ENCODE results near the gene HOMER1.
A peak's percentile ranks its signal among the peaks of the same experiment; 100 is the strongest.

HOMER1 gene

DNA sequence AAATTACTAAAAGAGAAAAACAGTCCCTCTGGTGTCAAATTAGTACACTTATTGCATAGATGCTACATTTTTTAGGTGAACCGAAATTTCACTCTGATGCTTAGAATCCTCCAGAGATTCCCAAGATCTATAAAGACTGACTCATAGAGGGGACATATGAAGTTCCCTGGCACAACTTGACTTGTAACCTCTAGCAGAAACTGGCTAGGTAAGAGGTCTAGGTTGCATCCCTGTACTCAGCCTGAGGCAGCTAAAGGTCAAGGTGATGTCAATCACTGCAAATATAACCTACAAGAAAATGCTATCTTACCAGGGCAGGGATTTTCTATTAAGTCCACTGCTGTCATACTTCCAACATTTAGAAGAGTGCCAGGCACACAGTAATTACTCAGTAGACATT is 24.2 kb downstream of the HOMER1 start:
- DNase-seq (ENCODE audit: low read depth) = no peak

DNA sequence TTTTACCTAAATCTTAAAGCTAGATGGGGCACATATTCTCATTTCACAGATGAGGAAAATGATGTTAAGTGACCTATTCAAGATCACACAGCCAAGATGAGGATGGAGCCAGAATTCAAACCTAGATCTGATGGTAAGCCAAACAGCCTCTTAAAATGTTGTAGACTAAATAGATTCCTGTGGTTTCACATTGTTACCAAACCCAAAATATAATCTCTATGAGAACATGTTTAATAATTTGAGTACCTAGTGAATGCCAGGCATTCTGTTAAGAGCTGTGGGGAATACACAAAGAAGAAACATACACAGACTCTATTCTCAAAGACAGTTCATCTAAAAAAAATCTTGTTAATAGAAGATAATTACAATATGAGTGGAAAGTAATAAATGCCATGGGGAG is 25.2 kb downstream of the HOMER1 start:
- DNase-seq (ENCODE audit: low read depth) = no peak

DNA sequence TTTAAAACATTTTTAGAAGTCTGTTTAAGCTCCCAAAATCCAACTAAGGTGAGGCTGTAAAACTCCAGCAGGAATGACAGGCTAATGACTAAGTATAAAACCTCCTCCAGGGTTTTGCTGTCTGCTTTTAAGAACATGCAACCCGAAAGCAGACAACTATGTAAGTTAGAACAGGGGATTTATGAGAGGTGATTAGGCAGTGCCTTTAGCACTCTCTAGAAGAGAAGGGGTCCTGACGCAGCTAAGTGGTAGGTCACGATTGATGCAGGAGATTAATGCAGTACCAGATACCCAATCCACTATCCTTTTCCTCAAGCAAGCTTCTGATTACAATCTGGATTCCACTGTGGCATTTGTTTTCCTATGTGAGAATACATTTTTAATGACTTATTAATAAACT is 25.9 kb downstream of the HOMER1 start:
- no peak for DNase-seq (ENCODE audit: low read depth)

DNA sequence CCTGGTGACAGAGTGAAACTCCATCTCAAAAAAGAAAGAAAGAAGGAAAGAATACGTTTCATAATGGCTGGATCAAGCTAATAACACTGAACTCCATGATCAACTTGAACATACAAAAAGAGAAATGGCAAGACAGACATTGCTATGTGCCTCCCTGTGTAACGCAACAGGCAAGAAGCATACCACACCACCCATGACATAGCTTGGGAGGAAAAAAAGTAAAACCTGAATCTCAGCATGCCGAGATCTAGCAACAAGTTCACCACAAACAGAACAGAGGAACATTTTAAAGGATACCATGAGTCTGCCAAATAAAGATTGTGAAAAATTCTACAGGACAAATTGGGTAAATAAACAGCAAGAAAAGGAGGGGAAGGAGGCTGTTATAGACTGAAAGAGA is 26.7 kb downstream of the HOMER1 start:
- DNase-seq (ENCODE audit: low read depth) = no peak

DNA sequence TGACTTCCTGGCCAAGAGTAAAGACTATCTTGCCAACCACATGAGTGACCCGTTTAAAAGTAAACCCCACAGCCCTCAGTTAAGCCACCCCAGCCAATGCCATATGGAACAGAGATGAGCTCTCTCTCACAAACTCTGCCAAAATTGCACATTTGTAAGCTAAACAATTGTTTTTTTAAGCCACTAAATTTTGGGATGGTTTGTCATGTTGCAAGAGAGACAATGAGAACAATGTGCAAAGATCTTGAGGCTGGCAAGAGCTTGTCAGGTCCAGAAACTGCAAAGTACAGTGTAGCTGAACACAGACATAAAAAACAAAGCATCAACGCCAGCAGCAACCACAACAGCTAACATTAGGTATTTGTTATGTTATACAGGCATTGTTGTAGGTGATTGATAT is 27.8 kb downstream of the HOMER1 start:
- DNase-seq (ENCODE audit: low read depth) = no peak

DNA sequence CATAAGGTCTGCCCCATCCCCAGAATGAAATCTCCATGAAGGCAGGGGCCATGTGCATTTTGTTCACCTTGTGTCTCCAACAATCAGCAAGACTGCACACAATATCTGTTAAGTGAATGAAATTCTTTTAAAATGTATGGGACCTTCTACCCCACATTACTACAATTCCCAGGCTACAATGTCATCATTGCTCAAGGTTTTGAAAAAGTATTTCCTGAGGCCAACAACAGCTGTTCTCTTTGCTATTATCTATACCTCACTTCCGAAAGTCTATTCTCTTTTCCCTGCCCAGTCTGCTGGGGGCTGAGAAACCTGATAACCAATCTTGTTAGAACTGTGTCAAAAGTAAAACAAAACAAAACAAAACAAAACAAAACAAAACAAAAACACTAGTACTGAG is 29.2 kb downstream of the HOMER1 start:
- no peak for DNase-seq (ENCODE audit: low read depth)

DNA sequence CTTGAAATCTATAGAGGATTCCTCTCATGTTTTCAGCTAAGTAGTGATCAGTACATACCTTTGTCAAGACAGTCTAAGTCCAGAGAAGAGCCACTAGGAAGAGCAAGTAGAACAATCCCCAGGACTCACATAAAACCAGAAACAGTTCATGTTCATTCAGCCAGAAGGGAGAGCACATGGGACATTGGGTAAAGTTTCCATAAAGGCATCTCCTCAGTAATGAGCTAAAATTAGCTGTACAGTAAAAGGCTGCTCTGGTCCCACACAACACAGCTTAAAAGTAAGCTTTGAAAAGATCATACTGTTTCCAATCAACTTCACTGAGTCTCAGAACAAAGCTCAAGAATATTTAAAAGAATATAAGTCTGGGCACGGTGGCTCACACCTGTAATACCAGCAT is 32.4 kb downstream of the HOMER1 start:
- no peak for DNase-seq (ENCODE audit: low read depth)

DNA sequence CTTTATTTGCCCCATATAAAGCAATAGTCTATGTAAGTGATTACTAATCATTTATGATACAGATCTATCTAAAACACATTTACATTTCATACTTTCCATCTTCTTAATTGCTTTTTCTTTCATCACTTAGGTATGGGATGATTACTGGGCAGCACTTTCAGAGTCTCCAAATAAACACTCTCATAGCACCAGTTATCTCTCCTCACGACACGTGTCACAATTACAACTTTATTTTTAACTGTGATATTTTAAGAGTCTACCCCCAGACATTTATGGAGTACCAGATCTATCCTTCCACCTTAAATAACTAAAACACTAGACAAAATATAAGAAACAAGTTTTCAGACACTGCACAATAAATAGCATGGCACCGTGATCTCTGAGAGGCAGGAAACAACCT is 32.9 kb downstream of the HOMER1 start:
- DNase-seq (ENCODE audit: low read depth) = no peak

DNA sequence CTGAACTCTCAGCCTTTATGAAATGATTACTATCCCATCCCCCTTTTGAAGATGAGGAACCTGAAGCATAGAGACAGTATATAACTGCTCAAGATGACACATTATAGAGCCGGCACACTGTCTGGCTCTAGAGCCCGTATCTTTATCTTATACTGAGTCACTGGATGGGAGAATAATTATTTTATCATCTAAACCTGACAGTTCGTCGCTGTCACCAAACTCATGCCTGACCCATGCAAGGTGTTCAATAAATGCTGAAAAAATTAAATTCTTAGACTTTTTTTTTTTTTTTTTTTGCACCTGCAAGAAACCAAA is 38.8 kb downstream of the HOMER1 start:
- no peak for DNase-seq (ENCODE audit: low read depth)

DNA sequence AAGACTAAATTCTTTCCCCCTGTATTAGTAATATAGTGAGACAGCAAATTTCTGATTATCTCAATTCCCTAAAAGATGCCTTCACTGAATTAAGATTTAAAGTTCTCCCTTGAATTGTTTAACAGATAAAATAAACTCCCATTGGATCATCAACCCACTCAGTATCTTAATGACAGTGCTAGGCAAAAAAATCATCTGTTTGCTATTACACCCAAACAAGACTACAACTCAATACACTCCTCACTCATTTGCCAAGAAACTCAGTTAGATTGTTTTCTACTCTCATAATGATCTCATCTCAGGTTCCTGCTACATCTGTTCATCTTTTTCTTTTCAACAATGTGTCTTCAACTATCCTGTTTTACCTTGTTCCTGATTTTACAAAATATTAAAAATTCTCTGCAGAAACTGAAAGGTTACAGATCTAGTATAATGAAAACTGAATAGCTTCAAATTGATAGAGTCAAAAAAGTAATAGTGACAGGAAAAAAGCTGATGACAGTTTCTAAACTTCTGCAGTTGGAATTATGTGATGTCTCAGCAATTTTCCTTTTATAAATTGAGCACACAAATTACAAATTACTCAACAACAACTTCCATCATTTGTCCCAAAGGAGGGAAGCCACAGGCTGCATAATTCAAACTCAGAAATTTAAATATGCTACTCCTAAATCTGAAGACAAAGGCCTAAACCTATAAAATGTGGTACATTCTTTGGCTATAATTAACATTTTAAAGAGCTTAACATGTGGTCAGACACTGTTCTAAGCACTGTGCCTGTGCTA is 39.4 kb downstream of the HOMER1 start:
- no peak for DNase-seq (ENCODE audit: low read depth)

DNA sequence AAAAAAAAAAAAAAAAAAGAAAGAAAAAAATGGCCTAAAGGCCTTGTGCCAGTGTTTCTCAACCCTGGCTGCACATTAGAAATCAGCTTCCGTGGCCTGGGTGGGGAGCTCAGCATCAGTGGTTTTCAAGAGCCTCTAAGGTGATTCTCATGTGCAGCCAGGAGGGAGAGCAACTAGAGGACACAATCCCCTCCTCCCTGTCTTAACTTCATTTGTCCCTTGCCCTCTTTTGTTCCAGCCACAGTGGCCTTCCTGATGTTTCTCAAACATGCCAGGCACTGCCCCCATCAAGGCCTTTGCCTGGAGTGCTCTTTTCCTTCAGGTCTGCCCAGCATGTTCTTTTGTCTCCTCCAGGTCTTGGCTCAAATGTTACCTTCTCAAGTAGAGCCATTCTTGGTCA is 42.4 kb downstream of the HOMER1 start:
- DNase-seq (ENCODE audit: low read depth) = no peak

DNA sequence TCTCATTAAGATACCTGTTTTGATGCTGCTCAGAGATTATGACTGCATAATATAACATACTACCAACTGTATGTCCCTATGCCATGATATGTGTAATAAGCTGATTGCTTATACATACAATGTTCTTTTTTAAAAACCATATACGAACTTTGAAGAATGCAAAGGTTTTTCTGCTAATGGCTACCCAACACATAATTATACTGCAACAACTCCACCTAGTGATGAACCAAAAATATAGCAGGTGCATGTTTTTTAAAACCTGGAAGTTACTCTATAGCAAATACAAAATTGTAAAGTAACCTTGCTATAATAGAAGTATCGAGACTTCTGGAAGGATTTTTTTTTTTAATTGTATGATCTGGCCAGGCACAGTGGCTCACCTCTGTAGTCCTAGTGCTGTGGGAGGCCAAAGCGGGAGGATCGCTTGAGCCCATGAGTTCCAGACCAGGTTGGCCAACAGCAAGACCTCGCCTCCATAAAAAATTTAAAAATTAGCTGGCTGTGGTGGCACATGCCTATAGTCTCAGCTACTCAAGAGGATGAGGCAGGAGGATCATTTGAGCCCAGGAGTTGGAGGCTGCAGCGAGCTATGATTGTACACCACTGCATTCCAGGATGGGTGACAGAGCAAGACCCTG is 49.1 kb downstream of the HOMER1 start:
- DNase-seq (ENCODE audit: low read depth) = peak; percentile 15

DNA sequence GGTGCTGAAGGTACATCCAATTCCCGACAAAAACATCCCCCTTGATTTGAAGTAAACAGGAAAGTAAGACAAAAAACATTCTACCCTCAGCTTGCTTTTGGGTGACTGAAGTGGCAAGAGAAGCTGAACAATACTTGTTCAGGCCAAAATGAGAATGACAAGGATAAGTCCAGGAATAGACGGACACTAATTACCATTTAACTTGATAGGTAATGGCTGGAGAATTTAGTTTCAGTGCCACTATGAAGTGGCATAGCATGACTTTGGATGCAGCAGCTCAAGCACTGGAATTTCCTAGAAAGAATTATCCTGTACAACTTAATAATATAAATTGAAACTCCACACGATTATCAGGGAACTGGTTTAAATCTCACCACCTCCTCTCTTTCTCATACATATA is 49.7 kb downstream of the HOMER1 start:
- no peak for DNase-seq (ENCODE audit: low read depth)

DNA sequence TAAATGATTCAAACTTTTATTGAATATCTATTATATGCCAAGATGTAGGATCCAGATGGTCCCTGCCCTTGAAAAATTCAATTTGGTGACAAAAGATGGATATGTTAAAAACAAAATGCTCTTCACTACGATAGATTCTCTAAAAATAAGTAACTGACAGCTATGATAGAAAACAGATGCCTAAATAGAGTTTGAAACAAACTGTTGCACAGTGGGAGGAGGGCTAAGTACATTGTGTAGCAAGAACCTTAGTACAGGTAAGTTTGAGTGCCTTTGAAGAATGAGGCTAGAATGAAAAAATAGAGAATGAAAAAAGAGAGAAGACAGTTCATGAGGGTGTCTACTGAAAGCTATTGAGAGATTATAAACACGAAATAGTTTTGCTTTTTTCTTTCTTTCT is 54.3 kb downstream of the HOMER1 start:
- DNase-seq (ENCODE audit: low read depth) = no peak

DNA sequence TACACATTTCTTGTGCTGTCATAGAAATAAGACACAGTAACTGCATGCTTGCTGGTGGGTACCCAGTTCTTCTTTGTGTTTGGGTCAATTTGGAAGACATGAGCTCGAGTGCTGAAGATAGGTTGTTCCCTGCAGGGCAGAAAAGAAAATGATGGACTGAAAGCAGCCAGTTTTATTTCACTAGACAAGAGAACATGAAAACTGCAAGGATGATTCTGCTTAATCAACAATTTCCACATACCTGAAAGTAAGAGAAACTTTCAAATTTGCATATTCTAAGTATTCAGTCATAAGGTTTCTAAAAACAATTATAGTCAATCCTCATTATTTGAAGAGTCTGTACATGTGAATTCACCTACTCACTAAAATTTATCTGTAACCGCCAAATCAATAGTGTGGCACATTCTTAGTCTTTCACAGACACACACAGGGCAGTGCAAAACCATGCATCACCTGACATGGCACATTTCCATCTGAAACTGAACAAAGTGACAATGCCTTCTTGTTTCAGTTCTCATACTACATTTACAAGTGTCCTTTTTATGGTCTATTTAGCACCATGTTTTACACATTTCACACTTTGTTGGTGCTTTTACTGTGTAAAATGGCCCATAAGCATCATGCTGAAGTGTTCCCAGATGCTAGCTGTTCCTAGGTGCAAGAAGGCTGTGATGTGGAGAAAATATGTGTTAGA is 56.9 kb downstream of the HOMER1 start:
- DNase-seq (ENCODE audit: low read depth) = no peak

DNA sequence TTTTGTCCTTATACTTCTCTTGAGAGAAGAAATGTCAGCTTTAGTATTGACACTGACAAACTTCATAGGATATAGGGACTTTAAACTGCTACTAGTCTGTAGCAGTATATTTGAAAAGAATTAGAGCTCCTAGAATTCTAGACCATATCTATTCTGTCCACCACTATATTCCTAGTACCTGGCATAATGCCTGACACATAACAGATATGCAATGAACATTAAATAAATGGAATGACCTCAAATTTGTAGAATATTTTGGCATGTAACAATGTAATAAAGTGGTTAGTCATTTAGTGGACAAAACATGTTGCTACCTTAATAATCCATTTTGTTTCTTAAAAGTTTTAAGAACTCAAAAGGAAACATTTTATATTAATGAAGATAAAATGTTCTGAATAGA is 57.5 kb downstream of the HOMER1 start:
- no peak for DNase-seq (ENCODE audit: low read depth)

DNA sequence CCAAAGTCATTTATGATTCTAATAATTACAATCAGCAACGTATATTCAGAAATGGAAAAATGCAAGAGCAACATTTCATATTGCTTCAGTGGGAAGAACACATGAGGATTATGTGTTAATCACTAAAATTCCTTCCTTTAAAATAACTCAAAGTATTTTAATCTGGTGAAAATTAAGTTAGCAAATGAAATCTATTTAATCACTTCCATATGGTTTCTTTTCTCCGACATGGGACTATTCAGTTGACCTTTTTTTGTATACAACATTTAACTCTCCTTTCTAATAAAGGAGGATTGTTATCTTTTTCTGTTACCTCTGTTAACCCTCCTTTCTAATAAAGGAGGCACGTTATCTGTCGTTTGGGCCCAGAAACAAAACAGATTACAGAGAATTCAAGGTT is 59.9 kb downstream of the HOMER1 start:
- DNase-seq (ENCODE audit: low read depth) = no peak

DNA sequence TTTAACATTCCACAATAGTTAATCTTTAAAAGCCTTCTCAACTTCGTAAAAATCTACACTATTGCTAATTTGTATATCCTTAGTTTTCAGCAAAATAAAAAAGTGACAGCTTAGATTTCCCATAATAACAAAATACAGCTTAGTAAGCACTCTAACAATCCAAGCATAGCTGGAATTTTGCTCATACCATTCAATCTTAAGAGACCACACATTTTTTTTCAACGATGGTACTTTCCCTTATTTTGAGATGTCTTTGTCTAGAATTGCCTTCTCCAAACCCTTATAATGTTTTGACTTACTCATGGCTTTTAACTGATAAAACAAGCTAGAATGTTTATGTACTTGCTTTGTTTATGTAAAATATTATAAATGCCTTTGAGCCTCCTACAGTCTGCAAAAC is 65.6 kb downstream of the HOMER1 start:
- peak; percentile 18 for DNase-seq (ENCODE audit: low read depth)

DNA sequence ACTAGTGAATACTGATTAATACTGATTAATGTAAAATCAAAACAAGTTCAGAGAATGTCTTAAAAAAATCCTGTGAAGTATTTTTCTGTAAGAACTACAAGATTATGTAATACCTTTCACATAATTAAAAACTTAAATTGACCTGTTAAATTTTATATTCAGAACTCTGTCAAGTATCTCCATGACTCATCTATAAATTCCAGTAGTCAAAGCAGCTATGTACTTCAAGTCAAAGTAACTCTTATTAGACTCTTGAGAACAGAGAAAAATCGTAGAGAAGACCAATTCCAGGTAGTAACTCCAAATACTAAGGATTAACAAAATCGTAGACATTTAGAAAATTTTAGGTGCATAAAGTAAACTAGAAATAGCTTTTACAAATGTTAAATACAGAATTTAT is 77.1 kb downstream of the HOMER1 start:
- DNase-seq (ENCODE audit: low read depth) = no peak

DNA sequence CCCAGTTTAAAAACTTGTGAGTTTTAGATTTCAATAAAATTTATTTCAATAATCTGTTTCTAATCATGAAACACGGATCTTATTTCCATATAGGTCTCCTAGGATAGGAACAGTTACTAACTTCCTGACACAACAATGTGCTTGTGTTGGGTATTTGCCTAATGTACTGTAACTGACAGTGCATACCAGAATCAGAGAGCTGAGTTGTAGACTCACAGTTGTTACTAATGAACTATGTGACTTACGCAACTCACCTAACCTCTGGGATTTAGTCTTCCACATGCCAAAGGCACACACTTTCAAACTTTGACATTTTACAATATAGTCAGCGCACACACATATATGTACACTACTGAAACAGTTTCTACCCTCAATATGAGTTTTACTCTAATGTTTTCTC is 77.7 kb downstream of the HOMER1 start:
- DNase-seq (ENCODE audit: low read depth) = peak; percentile 40

DNA sequence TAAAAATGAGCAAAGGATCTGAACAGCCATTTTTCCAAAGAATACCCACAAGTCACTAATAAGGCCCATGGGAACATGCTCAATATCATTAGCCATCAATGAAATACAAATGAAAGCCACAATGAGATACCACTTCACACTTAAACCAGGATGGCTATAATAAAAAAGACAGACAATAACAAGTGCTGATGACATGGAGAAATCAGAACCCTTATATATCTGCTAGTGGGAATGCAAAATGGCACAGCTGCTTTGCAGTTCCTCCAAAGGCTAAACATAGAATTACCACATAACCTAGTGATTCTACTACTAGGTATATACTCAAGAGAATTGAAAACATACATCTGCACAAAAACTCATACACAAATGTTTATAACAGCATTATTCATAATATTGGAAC is 83.7 kb downstream of the HOMER1 start:
- no peak for DNase-seq (ENCODE audit: low read depth)

DNA sequence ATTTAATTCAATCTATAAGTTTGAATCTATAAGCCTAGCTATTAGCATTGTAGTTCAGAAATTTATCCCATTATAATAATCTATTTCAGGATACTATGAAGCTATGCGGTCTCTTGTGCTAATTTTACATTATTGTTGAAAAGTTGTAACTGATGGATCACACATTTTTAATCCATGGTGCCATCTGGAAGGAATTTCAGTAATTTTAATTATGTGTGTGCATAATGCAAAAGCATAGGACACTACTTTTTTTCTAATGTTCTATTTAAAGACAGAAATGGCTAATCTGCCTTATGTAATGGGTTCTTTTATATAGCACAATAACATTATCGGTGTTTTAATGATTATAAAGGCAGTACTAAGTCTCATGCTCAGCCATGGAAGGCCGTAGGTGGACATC is 90.6 kb downstream of the HOMER1 start:
- DNase-seq (ENCODE audit: low read depth) = no peak

DNA sequence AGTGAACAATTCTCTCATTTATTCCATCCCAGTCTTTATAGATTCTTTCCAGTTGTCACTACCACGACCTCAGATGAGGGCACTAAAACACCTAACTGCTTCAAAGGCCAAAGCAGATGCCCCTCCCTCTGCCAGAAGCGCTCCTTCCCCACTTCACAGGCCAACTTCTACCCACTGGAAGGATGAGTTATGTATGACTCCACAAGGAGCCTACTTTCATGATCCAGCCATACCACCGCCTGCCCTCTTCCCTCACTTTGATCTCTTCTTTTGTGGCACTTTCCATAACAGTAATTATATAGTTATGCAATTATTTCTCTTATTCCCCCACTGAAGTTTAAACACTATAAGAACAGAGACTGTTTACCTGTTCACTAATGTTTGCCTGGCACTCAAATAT is 93.7 kb downstream of the HOMER1 start:
- no peak for DNase-seq (ENCODE audit: low read depth)

DNA sequence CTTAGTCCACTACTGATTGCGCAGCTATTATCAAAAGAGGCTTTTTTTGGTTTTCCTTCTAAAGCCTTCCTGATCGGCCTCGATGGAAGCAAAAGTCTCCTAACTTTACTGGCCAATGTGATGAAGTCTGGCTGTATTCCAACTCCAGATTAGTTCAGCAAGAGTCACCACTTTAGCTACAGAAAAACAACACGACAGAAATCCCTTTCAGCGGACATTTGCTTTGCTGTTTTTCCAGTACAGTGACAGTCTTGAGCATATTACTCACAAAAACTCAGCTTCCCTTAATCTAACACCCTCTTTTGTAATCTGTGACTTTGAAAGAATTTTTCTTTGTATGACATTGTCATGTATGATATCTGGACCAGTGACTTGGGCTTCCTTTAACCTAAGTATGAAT is 95.7 kb downstream of the HOMER1 start:
- DNase-seq (ENCODE audit: low read depth) = no peak
